ENCODE data around the gene PAK4.

The PAK4 gene

GRCh38 chr19:39190768-39191167, 65.2 kb downstream of the PAK4 start:
- TF ChIP-seq CTCF (IDR thresholded peaks at IDR 0.05; ENCODE audit: control extremely low read depth, extremely low read depth, low read depth, missing control alignments): no peak
- no peak for DNase-seq (ENCODE audit: extremely low spot score)
- ChIA-PET CTCF (no interaction called here), POLR2A (no interaction called here)

- CTCF ChIA-PET: no interaction called here
- POLR2A ChIA-PET: no interaction called here
- no peak for DNase-seq (ENCODE audit: extremely low spot score)
- TF ChIP-seq CTCF (IDR thresholded peaks at IDR 0.05; ENCODE audit: control extremely low read depth, extremely low read depth, low read depth, missing control alignments): no peak
Observed at GRCh38 chr19:39192846-39193245, 67.3 kb downstream of the PAK4 start.

- POLR2A ChIA-PET: no interaction called here
- no peak for TF ChIP-seq CTCF (IDR thresholded peaks at IDR 0.05; ENCODE audit: control extremely low read depth, extremely low read depth, low read depth, missing control alignments)
- no peak for DNase-seq (ENCODE audit: extremely low spot score)
- CTCF ChIA-PET: no interaction called here
Observed at GRCh38 chr19:39193803-39194202, 68.2 kb downstream of the PAK4 start.

GRCh38 chr19:39194832-39195542, 69.4 kb downstream of the PAK4 start:
- ChIA-PET POLR2A (no interaction called here), CTCF (interaction anchor here (1.2 kb wide), 1 partner anchor 73 kb away, joined by 3 read pairs; no protein-coding TSS in a partner anchor)
- DNase-seq (ENCODE audit: extremely low spot score): no peak
- no peak for TF ChIP-seq CTCF (IDR thresholded peaks at IDR 0.05; ENCODE audit: control extremely low read depth, extremely low read depth, low read depth, missing control alignments)

GRCh38 chr19:39195755-39196154, 70.2 kb downstream of the PAK4 start:
- no peak for TF ChIP-seq CTCF (IDR thresholded peaks at IDR 0.05; ENCODE audit: control extremely low read depth, extremely low read depth, low read depth, missing control alignments)
- CTCF ChIA-PET: interaction anchor here (0.8 to 1.2 kb wide), 2 partner anchors 21 to 74 kb away, joined by 3 read pairs; no protein-coding TSS in a partner anchor
- DNase-seq (ENCODE audit: extremely low spot score): no peak
- POLR2A ChIA-PET: no interaction called here

GRCh38 chr19:39196320-39196719, 70.7 kb downstream of the PAK4 start:
- TF ChIP-seq CTCF (IDR thresholded peaks at IDR 0.05; ENCODE audit: control extremely low read depth, extremely low read depth, low read depth, missing control alignments): no peak
- ChIA-PET CTCF (interaction anchor here (0.8 to 1.2 kb wide), 2 partner anchors 21 to 74 kb away, joined by 3 read pairs; no protein-coding TSS in a partner anchor), POLR2A (no interaction called here)
- no peak for DNase-seq (ENCODE audit: extremely low spot score)

All from GM10248 (cell line).